NCI-H2081 treated with DMSO at 0.1 percent for 48 hours (cell line): ENCODE measurements around the gene CHCHD4.
"Not testable (repeated sequence)": the region's sequence is repeated elsewhere in the genome, so short reads cannot be mapped to it uniquely, and the experiment has no call there.

Source experiments
- DNase-seq: peaks from one replicate; lab custom pipeline; 2025; lab: John Stamatoyannopoulos, UW

The CHCHD4 gene

DNA sequence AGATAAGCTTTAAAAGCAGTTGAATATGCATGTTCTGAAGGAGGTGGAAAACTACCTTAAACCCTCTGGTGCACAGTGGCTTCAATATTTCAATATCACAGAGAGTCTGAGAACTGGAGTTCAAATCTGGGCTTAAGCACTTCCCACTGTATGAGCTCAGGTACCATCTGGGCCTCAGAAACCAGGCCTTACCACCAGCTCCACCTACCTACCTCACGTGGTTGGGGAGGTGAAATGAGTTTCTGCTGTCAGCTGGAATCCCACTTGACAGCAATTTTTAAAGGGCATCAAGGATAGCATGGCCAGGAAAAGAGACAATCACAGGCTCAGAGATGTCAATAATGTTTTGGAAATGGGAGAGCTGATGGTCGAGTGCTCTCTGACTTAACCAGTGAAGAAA is 5.0 kb downstream of the CHCHD4 start:
- DNase-seq = no peak

- no peak for DNase-seq
Measured at GRCh38 chr3:14118400-14119381, 6.0 kb downstream of the CHCHD4 start.

DNA sequence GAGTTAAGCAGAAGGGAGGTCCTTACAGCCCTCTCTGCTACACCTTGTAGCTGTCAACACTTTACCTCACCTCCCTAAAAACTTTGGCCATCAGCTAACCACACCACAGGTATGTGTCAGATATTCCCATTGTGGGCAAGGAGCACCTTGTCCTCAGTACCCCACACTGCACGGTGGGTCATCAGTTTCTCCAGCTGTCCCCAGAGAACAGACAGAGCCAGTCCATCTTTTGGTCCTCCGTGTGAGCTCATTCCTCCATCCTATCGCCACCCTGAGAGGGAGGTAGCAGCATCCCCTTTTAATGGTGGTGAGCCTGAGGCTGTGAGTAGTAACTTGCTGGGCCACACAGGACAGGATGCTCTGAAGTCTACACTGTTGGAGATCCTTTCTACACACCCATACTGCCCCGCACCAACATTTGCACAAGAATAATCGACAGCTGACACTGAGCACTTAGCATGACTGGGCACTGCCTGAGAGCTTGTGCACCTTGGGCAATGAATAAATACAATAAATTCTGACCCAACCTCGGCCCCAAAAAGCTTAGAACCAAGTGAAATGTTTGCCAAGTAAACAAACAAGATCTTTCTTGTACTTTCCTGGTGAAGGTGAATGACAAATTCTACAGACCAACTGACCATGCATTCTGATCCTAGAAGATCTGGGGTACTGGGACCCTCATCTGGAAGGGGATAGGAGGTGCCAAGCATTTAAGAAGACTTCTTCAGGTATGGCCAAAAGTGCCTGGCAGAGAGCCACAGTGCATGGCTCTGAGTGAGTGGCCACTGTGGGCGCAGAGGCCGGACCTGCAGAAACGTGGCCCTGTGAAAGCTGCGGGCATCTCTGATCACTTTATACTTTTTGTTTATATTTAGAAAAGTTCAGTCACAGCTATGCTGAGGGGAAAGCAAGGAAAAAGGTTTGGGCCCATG is 6.9 kb downstream of the CHCHD4 start:
- DNase-seq = no peak

GRCh38 chr3:14113965-14114635 is 10.6 kb downstream of the CHCHD4 start:
- DNase-seq = no peak

- DNase-seq = no peak
Measured at GRCh38 chr3:14110699-14111098, 14.0 kb downstream of the CHCHD4 start.

DNA sequence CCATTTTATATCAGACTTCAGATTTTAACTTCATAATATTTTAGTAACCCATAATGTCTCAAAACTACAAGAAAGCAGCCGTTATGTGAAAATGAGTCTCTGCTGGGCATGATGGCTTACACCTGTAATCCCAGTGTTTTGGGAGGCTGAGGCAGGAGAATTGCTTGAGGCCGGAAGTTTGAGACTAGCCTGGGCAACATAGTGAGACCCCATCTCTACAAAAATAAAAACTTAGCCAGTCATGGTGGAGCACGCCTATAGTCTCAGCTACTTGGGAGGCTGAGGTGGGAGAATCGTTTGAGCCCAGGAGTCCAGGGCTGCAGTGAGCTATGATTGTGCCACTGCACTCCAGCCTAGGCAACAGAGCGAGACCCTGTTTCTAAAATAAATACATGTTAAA is 14.8 kb downstream of the CHCHD4 start:
- not testable (repeated sequence) for DNase-seq

GRCh38 chr3:14097616-14098391 is 26.9 kb downstream of the CHCHD4 start:
- no peak for DNase-seq

DNA sequence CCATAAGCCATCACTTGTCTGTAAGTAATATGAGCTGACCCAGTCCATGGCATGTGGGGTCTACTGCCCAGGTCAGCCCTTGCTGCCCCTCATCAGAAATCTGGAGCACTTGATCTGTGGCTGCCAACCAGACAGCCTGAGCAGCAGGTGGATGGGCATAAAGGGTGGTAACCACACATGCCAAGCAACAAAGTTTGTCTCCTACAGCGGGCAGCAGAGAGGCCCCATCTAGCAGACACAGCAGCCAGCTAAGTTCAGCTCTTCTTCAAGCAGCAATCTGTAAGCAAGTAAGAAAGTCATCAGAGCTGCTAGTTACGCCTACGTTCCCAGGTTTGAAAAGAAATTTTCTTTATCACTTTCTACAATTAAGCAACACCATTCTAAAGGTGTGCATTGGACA is 27.9 kb downstream of the CHCHD4 start:
- DNase-seq = no peak

DNA sequence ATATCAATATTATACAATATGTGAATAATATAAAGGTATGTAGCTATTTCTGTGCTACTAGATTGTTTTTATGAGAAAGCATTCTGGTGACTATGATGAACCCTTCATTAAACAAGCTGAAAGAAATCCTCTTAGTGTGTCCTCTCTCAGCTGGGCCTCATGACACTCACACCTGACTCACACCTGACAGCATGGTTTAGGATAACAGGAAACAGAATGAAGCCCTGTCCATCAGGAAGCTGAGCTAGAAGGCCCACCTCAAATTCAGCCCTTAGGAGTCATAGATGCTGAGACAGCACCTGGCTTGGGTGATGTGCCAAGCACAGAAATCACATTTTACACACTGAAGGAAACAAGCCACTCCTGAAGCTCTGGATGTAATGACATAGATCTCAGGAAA is 30.8 kb downstream of the CHCHD4 start:
- no peak for DNase-seq

GRCh38 chr3:14092464-14092863 is 32.2 kb downstream of the CHCHD4 start:
- DNase-seq = no peak

- not testable (repeated sequence) for DNase-seq
Measured at GRCh38 chr3:14091959-14092358, 32.7 kb downstream of the CHCHD4 start.

GRCh38 chr3:14087461-14087860 is 37.2 kb downstream of the CHCHD4 start:
- not testable (repeated sequence) for DNase-seq

GRCh38 chr3:14082108-14082657 is 42.5 kb downstream of the CHCHD4 start:
- no peak for DNase-seq

DNA sequence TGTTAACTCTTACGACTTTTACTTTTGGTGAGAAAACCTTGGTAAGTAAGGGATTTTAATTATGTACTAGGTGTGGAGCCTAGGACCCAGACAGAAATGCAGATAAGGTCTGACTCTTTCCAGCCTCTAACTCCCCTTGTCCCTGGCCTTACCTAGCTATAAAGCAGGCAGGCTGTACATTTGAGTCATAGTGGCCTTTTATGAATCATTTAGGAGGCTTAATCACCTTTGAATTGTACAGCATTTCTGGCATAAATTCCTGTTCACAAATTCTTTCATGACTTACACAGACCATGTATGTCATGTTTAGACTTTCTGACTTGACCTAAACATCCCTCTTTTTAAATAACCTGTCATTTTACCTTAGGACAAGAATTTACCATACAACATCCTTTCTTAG is 47.4 kb downstream of the CHCHD4 start:
- no peak for DNase-seq

DNA sequence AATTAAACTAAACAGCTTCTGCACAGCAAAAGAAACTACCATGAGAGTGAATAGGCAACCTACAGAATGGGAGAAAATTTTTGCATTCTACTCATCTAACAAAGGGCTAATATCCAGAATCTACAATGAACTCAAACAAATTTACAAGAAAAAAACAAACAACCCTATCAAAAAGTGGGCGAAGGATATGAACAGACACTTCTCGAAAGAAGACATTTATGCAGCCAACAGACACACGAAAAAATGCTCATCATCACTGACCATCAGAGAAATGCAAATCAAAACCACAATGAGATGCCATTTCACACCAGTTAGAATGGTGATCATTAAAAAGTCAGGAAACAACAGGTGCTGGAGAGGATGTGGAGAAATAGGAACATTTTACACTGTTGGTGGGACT is 49.4 kb downstream of the CHCHD4 start:
- DNase-seq = not testable (repeated sequence)

DNA sequence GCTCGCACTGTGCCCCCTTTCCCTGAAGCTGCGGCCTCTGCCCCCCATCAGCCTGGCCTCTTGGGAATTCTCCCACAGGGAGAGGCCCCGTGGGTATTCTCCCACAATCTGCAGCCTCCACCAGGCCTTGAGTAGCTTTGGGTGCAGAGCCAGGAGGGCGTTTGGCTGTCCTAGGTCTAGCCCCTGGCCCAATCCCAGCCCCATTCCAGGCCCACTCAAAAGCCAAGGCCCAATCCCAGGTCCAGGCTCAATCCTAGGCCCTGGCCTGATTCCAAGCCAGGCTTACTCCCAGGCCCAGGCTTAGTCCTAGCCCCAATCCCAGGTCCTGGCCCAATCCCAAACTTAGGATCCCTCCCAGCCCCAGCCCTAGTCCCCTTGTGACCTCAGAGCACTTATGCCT is 59.8 kb downstream of the CHCHD4 start:
- no peak for DNase-seq

- no peak for DNase-seq
Measured at GRCh38 chr3:14063152-14063551, 61.5 kb downstream of the CHCHD4 start.
